ENCODE results near the gene NKX6-2.
"Not testable (repeated sequence)": the region's sequence is repeated elsewhere in the genome, so short reads cannot be mapped to it uniquely, and the experiment has no call there.

NKX6-2 gene

GRCh38 chr10:132752378-132752777, 33.6 kb downstream of the NKX6-2 start:
- no peak for DNase-seq

DNA sequence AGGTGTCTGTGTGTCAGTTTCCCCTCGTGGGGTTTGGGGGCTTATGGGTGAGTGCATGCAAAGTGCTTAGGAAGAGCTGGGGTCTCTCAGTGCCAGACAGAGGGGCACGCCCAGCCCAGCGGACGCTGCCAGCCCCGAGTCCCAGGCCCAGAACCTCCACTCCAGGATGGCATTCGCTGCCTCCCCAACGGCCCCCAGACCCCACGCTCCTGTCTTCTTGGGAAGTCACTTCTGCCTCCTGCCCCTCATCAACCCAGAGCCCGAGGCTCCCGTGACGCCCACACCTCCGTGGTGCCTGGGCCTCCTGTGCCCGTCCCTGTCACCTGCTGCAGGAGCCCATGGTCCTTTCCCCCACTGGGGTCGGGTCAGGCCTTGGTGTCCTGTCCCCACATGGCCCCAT, 35.0 kb downstream of the NKX6-2 start:
- DNase-seq = no peak

GRCh38 chr10:132749371-132749795, 36.6 kb downstream of the NKX6-2 start:
- DNase-seq = no peak

DNA sequence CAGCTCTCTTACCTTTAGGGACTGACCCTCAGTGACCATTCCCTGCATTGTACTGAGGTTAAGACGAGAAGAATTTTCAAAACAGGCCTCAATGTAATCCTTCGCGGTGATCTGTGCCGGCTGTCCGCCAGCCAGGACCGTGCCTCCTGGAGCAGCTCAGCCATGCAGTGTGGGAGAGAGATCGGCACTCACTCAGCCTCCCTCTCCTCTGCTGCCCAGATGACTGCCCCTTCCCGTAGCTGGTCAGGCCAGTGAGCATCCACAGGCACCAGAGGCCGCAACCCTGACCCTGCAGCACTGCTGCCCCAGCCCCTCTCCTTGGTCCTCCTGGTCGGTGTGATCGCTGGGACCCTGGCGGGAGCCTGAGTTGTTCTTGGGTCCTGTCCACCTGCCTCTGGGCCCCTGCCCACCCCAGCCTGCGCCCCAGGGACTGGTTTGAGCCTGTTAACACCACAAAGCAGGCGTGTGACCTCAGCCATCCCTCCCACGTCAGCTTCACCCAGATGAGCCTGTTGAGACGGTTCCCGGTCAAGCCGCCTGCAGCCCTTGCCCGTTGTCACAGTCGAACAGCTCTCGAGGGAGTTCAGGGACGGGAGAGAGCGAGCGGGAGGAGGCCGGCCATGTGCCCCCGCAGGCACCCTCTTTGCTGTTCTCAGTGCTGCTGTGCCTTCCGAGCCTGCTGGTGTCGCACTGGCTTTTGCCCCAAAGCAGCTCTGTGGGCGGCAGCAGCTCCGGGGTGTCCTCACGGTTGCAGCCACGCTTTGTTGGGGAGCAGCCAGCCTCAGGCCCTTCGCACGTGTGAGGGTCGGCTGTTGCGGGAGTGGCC, 37.2 kb downstream of the NKX6-2 start:
- DNase-seq = no peak

GRCh38 chr10:132748135-132748534, 37.8 kb downstream of the NKX6-2 start:
- no peak for DNase-seq

- DNase-seq = peak; percentile 44
Measured at GRCh38 chr10:132746801-132747625, 38.9 kb downstream of the NKX6-2 start.

GRCh38 chr10:132746386-132746785, 39.6 kb downstream of the NKX6-2 start:
- no peak for DNase-seq

DNA sequence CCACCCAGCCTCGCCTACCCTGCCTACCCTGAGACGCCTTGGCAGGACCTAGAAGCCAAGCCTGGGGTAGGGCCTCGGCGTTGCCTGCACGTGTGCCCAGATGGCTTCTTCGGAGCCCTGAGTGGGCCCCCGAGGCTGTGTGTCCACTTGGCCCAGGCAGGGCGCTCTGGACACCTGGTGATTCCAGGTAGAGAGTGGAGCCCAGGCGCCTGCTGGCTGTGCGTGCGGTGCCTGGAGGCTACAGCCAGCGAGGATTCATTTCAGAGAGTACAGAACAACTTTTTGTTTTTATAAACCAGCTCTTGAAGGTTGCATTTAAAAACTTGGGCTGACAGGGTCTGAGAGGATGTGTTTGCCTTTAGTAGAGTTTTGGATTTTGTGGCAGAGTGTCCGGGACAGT, 40.0 kb downstream of the NKX6-2 start:
- DNase-seq = no peak

DNA sequence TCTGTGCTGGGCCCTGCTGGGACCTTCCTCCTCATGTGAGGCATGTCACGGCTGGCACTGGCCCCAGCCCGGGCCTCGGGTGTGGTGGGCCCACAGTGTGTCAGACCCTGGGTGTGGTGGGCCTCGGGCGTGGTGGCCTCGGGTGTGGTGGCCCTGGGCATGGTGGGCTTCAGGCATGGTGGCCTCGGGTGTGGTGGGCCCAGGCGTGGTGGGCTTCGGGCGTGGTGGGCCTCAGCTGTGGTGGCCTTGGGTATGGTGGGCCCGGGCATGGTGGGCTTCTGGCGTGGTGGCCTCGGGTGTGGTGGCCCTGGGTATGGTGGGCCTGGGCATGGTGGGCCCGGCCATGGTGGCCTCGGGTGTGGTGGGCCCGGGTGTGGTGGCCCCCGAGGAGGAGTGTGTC, 40.4 kb downstream of the NKX6-2 start:
- no peak for DNase-seq

DNA sequence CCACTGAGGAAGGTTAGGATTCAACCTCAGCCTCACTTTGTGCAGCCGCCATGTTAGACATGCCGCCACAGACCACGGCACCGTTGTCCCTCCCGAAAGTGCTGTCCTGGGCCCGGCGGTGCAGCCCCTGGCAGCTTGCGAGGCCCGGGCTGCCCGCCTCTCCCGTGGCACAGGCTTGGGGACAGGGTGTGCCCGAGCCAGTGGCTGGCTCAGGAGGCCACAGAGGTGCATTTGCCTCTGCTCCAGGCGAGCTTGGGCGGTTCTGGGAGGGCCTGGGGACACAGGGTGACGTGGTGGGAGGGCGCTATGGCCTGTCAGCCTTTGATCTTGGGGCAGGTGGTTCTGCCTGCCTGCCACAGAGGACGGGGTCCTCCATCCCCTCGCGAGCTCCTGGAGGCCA, 41.1 kb downstream of the NKX6-2 start:
- DNase-seq = no peak

DNA sequence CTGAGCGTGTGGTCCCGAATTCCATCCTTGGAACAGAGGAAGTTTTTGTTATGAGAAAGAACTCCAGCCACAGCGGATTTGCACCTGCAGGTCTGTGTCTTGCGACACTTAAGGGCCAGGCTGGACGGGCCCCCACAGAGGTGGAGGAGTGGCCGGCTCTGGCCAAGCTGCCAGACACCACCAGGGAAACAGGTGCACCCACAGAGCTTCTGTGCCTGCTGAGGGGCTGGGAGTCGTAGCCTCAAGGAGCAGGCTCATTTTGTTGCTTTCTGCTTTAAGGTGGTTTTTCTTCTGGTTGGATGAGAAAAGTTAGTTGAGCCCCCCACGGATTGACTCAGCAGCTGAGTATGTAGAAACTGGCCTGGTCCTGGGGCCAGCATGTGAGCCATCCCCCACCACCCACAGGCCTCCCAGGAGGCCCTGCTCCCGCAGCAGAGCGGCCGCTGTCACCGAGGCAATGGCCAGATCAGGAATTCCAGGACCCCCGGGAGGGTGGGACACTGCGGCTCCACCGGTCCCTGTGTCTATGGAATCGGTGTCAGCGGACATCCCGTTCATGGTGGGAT, 41.9 kb downstream of the NKX6-2 start:
- no peak for DNase-seq

DNA sequence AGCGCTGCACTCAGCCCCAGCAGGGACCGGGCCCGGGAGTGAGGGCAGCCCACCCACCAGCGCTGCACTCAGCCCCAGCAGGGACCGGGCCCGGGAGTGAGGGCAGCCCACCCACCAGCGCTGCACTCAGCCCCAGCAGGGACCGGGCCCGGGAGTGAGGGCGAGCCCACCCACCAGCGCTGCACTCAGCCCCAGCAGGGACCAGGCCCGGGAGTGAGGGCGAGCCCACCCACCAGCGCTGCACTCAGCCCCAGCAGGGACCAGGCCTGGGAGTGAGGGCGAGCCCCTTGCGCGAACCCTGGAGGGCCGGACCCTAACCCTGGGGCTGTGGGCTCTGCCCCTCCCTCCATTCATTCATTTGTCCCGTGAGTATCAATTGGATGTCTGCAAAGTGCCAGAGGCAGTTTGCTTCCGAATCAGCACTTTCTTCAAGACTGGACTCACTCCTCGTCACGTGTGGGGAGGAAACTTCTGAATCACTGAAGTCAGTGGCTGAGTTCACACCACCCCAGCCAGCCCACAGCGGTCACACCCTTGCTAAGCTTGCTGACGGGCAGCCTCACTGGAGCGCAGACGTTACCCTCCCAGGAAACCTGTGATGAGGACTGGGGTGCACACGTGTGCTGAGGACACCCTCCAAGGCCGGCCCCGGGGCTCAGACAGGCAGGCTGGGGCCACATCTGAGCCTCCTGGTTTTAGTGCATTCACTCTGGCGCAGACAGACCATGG, 42.6 kb downstream of the NKX6-2 start:
- not testable (repeated sequence) for DNase-seq

- DNase-seq = no peak
Measured at GRCh38 chr10:132742837-132743194, 43.1 kb downstream of the NKX6-2 start.

DNA sequence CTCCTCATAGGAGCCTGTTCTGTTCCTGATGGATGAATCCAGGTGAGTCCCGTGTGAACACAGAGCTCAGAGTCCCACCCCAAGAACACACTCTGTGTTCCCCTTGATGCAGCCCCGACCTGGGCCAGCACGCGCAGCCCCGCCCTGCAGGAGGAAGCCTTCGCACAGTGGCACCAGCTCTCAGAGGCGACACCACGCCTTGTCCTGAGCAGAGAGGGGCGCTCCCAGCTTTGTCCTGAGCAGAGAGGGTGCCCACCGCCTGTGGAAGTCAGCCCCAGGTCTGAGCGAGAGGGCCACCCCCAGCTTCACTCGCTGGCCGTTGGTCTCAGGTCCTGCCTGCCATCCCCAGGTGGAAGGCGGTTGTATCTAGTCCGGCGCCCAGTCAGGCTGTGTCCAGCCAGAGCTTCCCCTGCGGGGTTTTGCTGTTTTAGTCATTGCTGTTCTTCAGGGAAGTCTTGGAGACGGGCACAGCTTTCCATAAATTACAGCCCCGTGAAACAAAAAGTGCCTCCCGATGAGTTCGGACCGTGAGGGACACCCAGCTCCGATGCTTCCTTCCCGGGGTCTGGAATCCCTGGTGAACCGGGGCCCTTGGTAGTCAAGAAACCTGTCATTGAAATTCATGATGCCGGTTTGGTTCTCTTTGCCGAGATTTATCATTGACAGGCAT, 43.6 kb downstream of the NKX6-2 start:
- no peak for DNase-seq

GRCh38 chr10:132740588-132740987, 45.4 kb downstream of the NKX6-2 start:
- DNase-seq = no peak

DNA sequence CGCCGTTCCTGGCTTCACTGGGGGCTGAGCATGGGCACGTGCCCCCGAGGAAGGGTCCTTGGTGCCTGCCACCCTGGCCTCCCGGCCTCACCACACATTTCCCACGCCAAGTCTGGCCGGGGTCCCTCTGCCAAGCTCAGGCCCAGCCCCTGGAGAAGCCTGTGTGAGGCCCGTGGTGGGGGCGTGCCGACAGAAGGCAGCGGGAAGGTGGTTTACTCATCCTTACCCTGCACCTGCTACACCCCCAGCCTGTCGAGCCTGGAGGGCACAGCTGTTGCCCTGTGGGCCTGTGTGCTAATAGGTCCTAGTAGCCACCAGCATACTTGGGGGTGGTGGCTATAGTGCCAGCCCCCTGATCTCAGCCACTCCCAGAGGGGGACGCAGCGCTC, 46.7 kb downstream of the NKX6-2 start:
- DNase-seq = no peak

- no peak for DNase-seq
Measured at GRCh38 chr10:132738454-132739224, 47.3 kb downstream of the NKX6-2 start.

DNA sequence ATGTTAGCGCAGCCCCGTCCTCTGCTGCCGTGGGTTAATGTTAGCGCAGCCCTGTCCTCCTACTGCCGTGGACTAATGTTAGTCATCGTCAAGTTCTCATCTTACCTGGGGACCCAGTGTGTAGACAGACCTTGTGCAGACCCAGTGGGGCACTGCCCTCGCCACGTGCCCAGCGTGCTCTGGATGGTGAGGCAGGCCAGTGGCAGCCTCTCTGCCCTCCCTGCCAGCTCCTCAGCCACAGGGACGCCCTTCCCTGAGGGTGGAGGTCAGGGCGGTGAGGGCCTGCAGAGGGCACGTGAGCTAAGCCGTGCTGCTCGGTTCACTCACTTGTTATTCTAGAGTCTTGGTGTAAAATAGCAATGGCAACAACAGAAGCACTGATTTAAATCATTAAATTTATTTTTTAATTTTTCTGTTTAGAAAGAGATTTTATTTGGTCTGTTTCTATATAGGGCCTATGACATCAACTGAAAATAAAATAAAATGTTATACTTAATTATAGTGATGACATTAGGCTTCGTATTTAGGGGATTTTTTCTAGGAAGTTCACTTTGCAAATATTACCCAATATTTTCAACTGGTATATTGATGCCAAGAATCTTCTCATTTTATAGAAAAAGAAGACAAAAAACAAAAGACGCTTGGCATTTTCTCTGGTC, 48.4 kb downstream of the NKX6-2 start:
- DNase-seq = no peak

GRCh38 chr10:132735923-132736391, 50.0 kb downstream of the NKX6-2 start:
- no peak for DNase-seq

- no peak for DNase-seq
Measured at GRCh38 chr10:132735341-132735775, 50.6 kb downstream of the NKX6-2 start.

GRCh38 chr10:132733926-132734325, 52.0 kb downstream of the NKX6-2 start:
- no peak for DNase-seq
